ENCODE measurements around the gene VPS36. TPM values are rescaled to one million over a fixed set of nuclear protein-coding genes. Genes with fewer than 3 reads are reported as not detected.

The VPS36 gene
- total RNA-seq, 1 donor from 2014 or later: 60.6 TPM

GRCh38 chr13:52463526-52463925 lies 13.1 kb upstream of the VPS36 start:
- TF ChIP-seq CTCF (IDR thresholded peaks at IDR 0.05): no peak
- CTCF ChIA-PET: no interaction called here
- Mint-ChIP-seq H3K9me3 (no peaks in the 10 kb centered on the region), H3K27ac (no peak overlapping the region), H3K27me3 (no peaks in the 10 kb centered on the region), H3K4me1 (no peaks in the 10 kb centered on the region), H3K4me3 (no peak overlapping the region), H3K36me3 (ENCODE audit: low read depth) (peaks cover 71% of the 10 kb centered on the region)
- ATAC-seq (ENCODE audit: low read depth) (no peak), DNase-seq (no peak)
- POLR2A ChIA-PET: interaction anchor here (0.9 kb wide), 1 partner anchor 189 kb away, joined by 3 read pairs; the partner anchor contains the start of gene SUGT1
- intact Hi-C loops (cut with micrococcal nuclease): no loop called here

GRCh38 chr13:52461265-52461664 lies 10.8 kb upstream of the VPS36 start:
- Mint-ChIP-seq H3K36me3 (ENCODE audit: low read depth) (peaks cover 64% of the 10 kb centered on the region), H3K27me3 (no peaks in the 10 kb centered on the region), H3K9me3 (no peaks in the 10 kb centered on the region), H3K4me3 (no peak overlapping the region), H3K27ac (no peak overlapping the region), H3K4me1 (peaks cover 7% of the 10 kb centered on the region)
- intact Hi-C loops (cut with micrococcal nuclease): no loop called here
- ATAC-seq (ENCODE audit: low read depth): no peak
- CTCF ChIA-PET: no interaction called here
- DNase-seq: no peak
- TF ChIP-seq CTCF (IDR thresholded peaks at IDR 0.05): no peak
- POLR2A ChIA-PET: no interaction called here

GRCh38 chr13:52459668-52460067 lies 9.2 kb upstream of the VPS36 start:
- TF ChIP-seq CTCF (IDR thresholded peaks at IDR 0.05): no peak
- Mint-ChIP-seq H3K27ac (no peak overlapping the region), H3K27me3 (no peaks in the 10 kb centered on the region), H3K4me1 (peaks cover 14% of the 10 kb centered on the region), H3K36me3 (ENCODE audit: low read depth) (peaks cover 61% of the 10 kb centered on the region), H3K4me3 (no peak overlapping the region), H3K9me3 (no peaks in the 10 kb centered on the region)
- ChIA-PET POLR2A (no interaction called here), CTCF (interaction anchor here (0.7 kb wide), 1 partner anchor 9 kb away, joined by 3 read pairs; the partner anchor contains the start of gene VPS36)
- intact Hi-C loops (cut with micrococcal nuclease): no loop called here
- DNase-seq (no peak), ATAC-seq (ENCODE audit: low read depth) (no peak)

GRCh38 chr13:52455677-52456041 lies 5.2 kb upstream of the VPS36 start:
- H3K4me1 Mint-ChIP-seq: peaks cover 26% of the 10 kb centered on the region
- intact Hi-C loops (cut with micrococcal nuclease): loop anchor here (1.0 to 2.0 kb wide), 7 partner anchors 162 to 1003 kb away; partner anchors contain the start of genes ALG11, INTS6, SUGT1 and WDFY2
- H3K36me3 Mint-ChIP-seq (ENCODE audit: low read depth): peaks cover 27% of the 10 kb centered on the region
- ChIA-PET CTCF (no interaction called here), POLR2A (no interaction called here)
- DNase-seq (peak; percentile 79), ATAC-seq (ENCODE audit: low read depth) (peak; percentile 41)
- peak overlapping the region; percentile 95 for H3K4me3 Mint-ChIP-seq
- H3K27ac Mint-ChIP-seq: peak overlapping the region; percentile 86
- no peaks in the 10 kb centered on the region for H3K27me3 Mint-ChIP-seq
- no peaks in the 10 kb centered on the region for H3K9me3 Mint-ChIP-seq
- TF ChIP-seq CTCF (IDR thresholded peaks at IDR 0.05): no peak

- H3K27ac Mint-ChIP-seq: peak within 1 kb of the TSS; percentile 96
- POLR2A ChIA-PET: interaction anchor here (0.6 kb wide), 1 partner anchor 155 kb away, joined by 3 read pairs; no protein-coding TSS in a partner anchor
- ATAC-seq (ENCODE audit: low read depth): peak; percentile 82
- peak within 1 kb of the TSS; percentile 95 for H3K4me3 Mint-ChIP-seq
- CTCF ChIA-PET: no interaction called here
- H3K9me3 Mint-ChIP-seq: no peaks in the 10 kb centered on the region
- H3K4me1 Mint-ChIP-seq: peaks cover 27% of the 10 kb centered on the region
- no peak for TF ChIP-seq CTCF (IDR thresholded peaks at IDR 0.05)
- H3K27me3 Mint-ChIP-seq: no peaks in the 10 kb centered on the region
- intact Hi-C loops (cut with micrococcal nuclease): loop anchor here (1.0 to 5.0 kb wide), 9 partner anchors 162 to 1002 kb away; partner anchors contain the start of genes ALG11, DHRS12, INTS6 and SUGT1
- peaks cover 26% of the 10 kb centered on the region for H3K36me3 Mint-ChIP-seq (ENCODE audit: low read depth)
- DNase-seq: peak; percentile 90
Measured at GRCh38 chr13:52454820-52455676, 4.6 kb upstream of the VPS36 start, which contains the start of gene CKAP2. TSS of gene CKAP2 (plus strand) at chr13:52455478. CDS start at chr13:52455557, 79 bp downstream.

All from activated B cell treated with CpG ODN at 0.5 μM for 24 hours (primary cell).